ENCODE results near the gene PTPRN2. TPM values are rescaled to one million over a fixed set of nuclear protein-coding genes. Genes with fewer than 3 reads are reported as not detected.

PTPRN2 gene
- total RNA-seq, 1 experiment from 2014 or later, result not detected

DNA sequence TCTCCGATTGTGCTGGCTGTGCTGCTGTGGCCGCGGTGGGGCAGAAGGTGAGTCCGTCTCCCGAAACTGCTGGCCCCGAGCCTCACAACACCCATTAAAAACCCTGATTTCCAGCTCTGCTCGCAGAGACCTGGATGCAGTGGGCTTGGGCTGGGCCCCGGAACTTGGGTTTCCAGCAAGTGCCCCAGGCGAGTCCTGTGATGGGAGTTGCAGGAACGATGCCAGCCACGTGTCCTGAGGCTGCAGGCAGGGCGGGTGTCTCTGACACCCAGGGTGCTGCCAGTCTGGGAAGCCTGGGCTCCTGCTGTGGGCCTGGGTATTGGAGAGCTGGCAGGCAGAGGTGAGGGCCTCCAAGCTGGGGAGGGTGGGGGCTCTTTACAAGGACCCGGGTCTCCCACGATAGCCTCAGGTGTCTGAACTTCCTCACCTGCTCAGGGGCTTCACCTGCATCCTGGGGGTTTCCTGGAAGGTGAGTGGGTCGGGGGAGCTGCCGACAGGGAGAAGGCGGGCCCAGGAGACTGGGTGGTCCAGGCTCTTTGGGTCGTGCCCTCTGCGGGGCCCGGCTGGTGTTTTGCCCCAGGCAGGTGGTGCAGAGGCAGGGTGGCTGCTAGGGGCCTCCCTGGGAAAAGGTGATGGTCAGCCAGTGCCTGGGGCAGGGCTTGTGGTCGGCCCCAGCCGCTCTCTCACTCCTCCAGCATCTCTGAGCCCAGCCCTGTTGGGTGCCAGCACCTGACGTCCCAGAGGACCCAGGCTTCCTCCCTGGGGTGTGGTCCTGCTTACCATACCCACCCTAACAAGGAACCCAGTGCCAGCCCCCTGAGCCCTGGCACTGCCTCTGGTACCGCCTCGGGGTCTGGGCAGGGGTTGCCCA is 1070.5 kb downstream of the PTPRN2 start:
- Histone ChIP-seq H3K9me3 (ENCODE audit: insufficient read depth, low read depth) (no peaks in the 10 kb centered on the region), H3K27ac (no peak overlapping the region), H2AFZ (no peak overlapping the region), H3K4me1 (replicated peaks; ENCODE audit: insufficient read depth) (no peaks in the 10 kb centered on the region), H3K27me3 (ENCODE audit: insufficient read depth, low read depth) (peaks cover 100% of the 10 kb centered on the region), H3K4me2 (no peak overlapping the region), H3K79me2 (ENCODE audit: low read depth) (no peaks in the 10 kb centered on the region), H3F3A (ENCODE audit: insufficient read depth, low read depth) (no peaks in the 10 kb centered on the region), H3K4me3 (no peak overlapping the region), H3K9me2 (ENCODE audit: insufficient read depth) (no peaks in the 10 kb centered on the region), H3K36me3 (ENCODE audit: low read depth) (no peaks in the 10 kb centered on the region), H4K20me1 (ENCODE audit: insufficient read depth) (no peaks in the 10 kb centered on the region; the same call in 1 of the 2 replicates)
- no peak for DNase-seq
- CTCF ChIA-PET, result no interaction called here
- TF ChIP-seq, protein P1, sequence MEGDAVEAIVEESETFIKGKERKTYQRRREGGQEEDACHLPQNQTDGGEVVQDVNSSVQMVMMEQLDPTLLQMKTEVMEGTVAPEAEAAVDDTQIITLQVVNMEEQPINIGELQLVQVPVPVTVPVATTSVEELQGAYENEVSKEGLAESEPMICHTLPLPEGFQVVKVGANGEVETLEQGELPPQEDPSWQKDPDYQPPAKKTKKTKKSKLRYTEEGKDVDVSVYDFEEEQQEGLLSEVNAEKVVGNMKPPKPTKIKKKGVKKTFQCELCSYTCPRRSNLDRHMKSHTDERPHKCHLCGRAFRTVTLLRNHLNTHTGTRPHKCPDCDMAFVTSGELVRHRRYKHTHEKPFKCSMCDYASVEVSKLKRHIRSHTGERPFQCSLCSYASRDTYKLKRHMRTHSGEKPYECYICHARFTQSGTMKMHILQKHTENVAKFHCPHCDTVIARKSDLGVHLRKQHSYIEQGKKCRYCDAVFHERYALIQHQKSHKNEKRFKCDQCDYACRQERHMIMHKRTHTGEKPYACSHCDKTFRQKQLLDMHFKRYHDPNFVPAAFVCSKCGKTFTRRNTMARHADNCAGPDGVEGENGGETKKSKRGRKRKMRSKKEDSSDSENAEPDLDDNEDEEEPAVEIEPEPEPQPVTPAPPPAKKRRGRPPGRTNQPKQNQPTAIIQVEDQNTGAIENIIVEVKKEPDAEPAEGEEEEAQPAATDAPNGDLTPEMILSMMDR (conservative IDR thresholded peaks at IDR 0.05), result no peak
- no peak for TF ChIP-seq EZH2 (IDR thresholded peaks at IDR 0.05; ENCODE audit: low read depth)
- no TSS peak for BruUV-seq (replicated peaks)
- intact Hi-C loops (cut with micrococcal nuclease; ENCODE audit: unreplicated experiment), result no loop called here
- POLR2A ChIA-PET (ENCODE audit: unreplicated experiment), result no interaction called here

DNA sequence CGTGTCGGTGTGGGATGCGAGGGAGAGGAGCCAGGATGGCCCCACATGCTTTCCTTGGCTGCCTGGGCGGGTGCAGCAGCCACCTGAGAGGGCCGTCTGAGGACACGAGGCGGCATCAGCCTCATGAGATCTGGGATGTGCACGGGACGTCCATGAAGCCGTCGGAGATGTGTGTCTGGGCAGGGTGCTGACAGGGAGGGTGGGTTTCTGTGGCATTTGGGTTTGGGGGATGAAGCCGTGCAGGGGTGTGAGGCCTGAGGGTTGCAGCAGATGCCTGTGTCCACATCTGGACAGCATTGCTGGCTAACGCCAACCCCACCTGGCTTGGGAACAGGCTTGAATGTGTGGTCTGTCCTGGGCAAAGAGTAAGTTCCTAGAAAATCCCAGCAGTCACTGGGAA is 1071.3 kb downstream of the PTPRN2 start:
- Histone ChIP-seq H4K20me1 (ENCODE audit: insufficient read depth) (no peaks in the 10 kb centered on the region; the same call in 1 of the 2 replicates), H3K9me2 (ENCODE audit: insufficient read depth) (no peaks in the 10 kb centered on the region), H2AFZ (no peak overlapping the region), H3F3A (ENCODE audit: insufficient read depth, low read depth) (no peaks in the 10 kb centered on the region), H3K36me3 (ENCODE audit: low read depth) (no peaks in the 10 kb centered on the region), H3K4me3 (no peak overlapping the region), H3K9me3 (ENCODE audit: insufficient read depth, low read depth) (no peaks in the 10 kb centered on the region), H3K27me3 (ENCODE audit: insufficient read depth, low read depth) (peaks cover 94% of the 10 kb centered on the region), H3K79me2 (ENCODE audit: low read depth) (no peaks in the 10 kb centered on the region), H3K4me1 (replicated peaks; ENCODE audit: insufficient read depth) (no peaks in the 10 kb centered on the region), H3K27ac (no peak overlapping the region), H3K4me2 (no peak overlapping the region)
- BruUV-seq (replicated peaks), result no TSS peak
- DNase-seq, result no peak
- POLR2A ChIA-PET (ENCODE audit: unreplicated experiment), result no interaction called here
- CTCF ChIA-PET, result no interaction called here
- intact Hi-C loops (cut with micrococcal nuclease; ENCODE audit: unreplicated experiment), result no loop called here
- TF ChIP-seq, protein P1 (conservative IDR thresholded peaks at IDR 0.05), result no peak
- no peak for TF ChIP-seq EZH2 (IDR thresholded peaks at IDR 0.05; ENCODE audit: low read depth)

GRCh38 chr7:157515342-157516041 is 1072.1 kb downstream of the PTPRN2 start:
- Histone ChIP-seq H3F3A (ENCODE audit: insufficient read depth, low read depth) (no peaks in the 10 kb centered on the region), H2AFZ (no peak overlapping the region), H3K9me2 (ENCODE audit: insufficient read depth) (no peaks in the 10 kb centered on the region), H3K4me1 (replicated peaks; ENCODE audit: insufficient read depth) (no peaks in the 10 kb centered on the region), H3K9me3 (ENCODE audit: insufficient read depth, low read depth) (no peaks in the 10 kb centered on the region), H3K79me2 (ENCODE audit: low read depth) (no peaks in the 10 kb centered on the region), H3K36me3 (ENCODE audit: low read depth) (no peaks in the 10 kb centered on the region), H3K27ac (no peak overlapping the region), H3K27me3 (ENCODE audit: insufficient read depth, low read depth) (peaks cover 90% of the 10 kb centered on the region), H3K4me3 (no peak overlapping the region), H4K20me1 (ENCODE audit: insufficient read depth) (no peaks in the 10 kb centered on the region; the same call in 1 of the 2 replicates), H3K4me2 (no peak overlapping the region)
- POLR2A ChIA-PET (ENCODE audit: unreplicated experiment), result no interaction called here
- no peak for TF ChIP-seq EZH2 (IDR thresholded peaks at IDR 0.05; ENCODE audit: low read depth)
- no peak for DNase-seq
- CTCF ChIA-PET, result no interaction called here
- no TSS peak for BruUV-seq (replicated peaks)
- intact Hi-C loops (cut with micrococcal nuclease; ENCODE audit: unreplicated experiment), result no loop called here

All from PC-9 (cell line).